Measurements from ENCODE around the gene OTULINL.
"Not testable (repeated sequence)": the region's sequence is repeated elsewhere in the genome, so short reads cannot be mapped to it uniquely, and the experiment has no call there.

- not testable (repeated sequence) for TF ChIP-seq YY1 (IDR thresholded peaks at IDR 0.05; ENCODE audit: insufficient read depth, insufficient read length); ZNF274 (IDR thresholded peaks at IDR 0.05; ENCODE audit: low read depth, low read length); SUZ12 (IDR thresholded peaks at IDR 0.05; ENCODE audit: extremely low read depth, insufficient read depth, insufficient read length)
Measured at GRCh38 chr5:14554288-14554687, 27.3 kb upstream of the OTULINL start.
